ENCODE results near the gene IMMP2L.
"Not testable (repeated sequence)": the region's sequence is repeated elsewhere in the genome, so short reads cannot be mapped to it uniquely, and the experiment has no call there.

IMMP2L gene

GRCh38 chr7:111301891-111302290, 260.4 kb downstream of the IMMP2L start:
- H3K4me3 ChIP-seq (replicated peaks; ENCODE audit: low read depth, low read length): no peak overlapping the region
- TF ChIP-seq CTCF (IDR thresholded peaks at IDR 0.05; ENCODE audit: low read length, missing control alignments): no peak
- no peak for DNase-seq (ENCODE audit: low read depth)

GRCh38 chr7:111294494-111294893, 267.8 kb downstream of the IMMP2L start:
- no peak for TF ChIP-seq CTCF (IDR thresholded peaks at IDR 0.05; ENCODE audit: low read length, missing control alignments)
- no peak overlapping the region for H3K4me3 ChIP-seq (replicated peaks; ENCODE audit: low read depth, low read length)
- DNase-seq (ENCODE audit: low read depth): no peak

GRCh38 chr7:111292026-111292470, 270.2 kb downstream of the IMMP2L start:
- DNase-seq (ENCODE audit: low read depth): peak; percentile 33
- TF ChIP-seq CTCF (IDR thresholded peaks at IDR 0.05; ENCODE audit: low read length, missing control alignments): no peak

GRCh38 chr7:111290982-111291381, 271.3 kb downstream of the IMMP2L start:
- TF ChIP-seq CTCF (IDR thresholded peaks at IDR 0.05; ENCODE audit: low read length, missing control alignments): no peak
- DNase-seq (ENCODE audit: low read depth): no peak

More at GRCh38 chr7:111292026-111292470, 270.2 kb downstream of the IMMP2L start:
- no peak overlapping the region for H3K4me3 ChIP-seq (replicated peaks; ENCODE audit: low read depth, low read length)

GRCh38 chr7:111290419-111290818, 271.9 kb downstream of the IMMP2L start:
- no peak for DNase-seq (ENCODE audit: low read depth)
- no peak for TF ChIP-seq CTCF (IDR thresholded peaks at IDR 0.05; ENCODE audit: low read length, missing control alignments)
- H3K4me3 ChIP-seq (replicated peaks; ENCODE audit: low read depth, low read length): no peak overlapping the region

More at GRCh38 chr7:111290982-111291381, 271.3 kb downstream of the IMMP2L start:
- no peak overlapping the region for H3K4me3 ChIP-seq (replicated peaks; ENCODE audit: low read depth, low read length)

- not testable (repeated sequence) for DNase-seq (ENCODE audit: low read depth); H3K4me3 ChIP-seq (replicated peaks; ENCODE audit: low read depth, low read length)
Measured at GRCh38 chr7:111288441-111288840, 273.9 kb downstream of the IMMP2L start.

- H3K4me3 ChIP-seq (replicated peaks; ENCODE audit: low read depth, low read length): no peak overlapping the region
- TF ChIP-seq CTCF (IDR thresholded peaks at IDR 0.05; ENCODE audit: low read length, missing control alignments): no peak
- DNase-seq (ENCODE audit: low read depth): no peak
Measured at GRCh38 chr7:111282626-111283025, 279.7 kb downstream of the IMMP2L start.

Data from fibroblast of pulmonary artery (primary cell).